Activated CD4-positive, alpha-beta T cell treated with anti-CD3 and anti-CD28 coated beads for 4 hours (primary cell): Measurements from ENCODE around the gene WDR20.
"Not testable (repeated sequence)": the region's sequence is repeated elsewhere in the genome, so short reads cannot be mapped to it uniquely, and the experiment has no call there.

ENCODE experiments used
- DNase-seq, 2 donors: peaks; one replicate each; pipeline ENCODE4 v3.0.0-alpha.2; 2020

The WDR20 gene

DNA sequence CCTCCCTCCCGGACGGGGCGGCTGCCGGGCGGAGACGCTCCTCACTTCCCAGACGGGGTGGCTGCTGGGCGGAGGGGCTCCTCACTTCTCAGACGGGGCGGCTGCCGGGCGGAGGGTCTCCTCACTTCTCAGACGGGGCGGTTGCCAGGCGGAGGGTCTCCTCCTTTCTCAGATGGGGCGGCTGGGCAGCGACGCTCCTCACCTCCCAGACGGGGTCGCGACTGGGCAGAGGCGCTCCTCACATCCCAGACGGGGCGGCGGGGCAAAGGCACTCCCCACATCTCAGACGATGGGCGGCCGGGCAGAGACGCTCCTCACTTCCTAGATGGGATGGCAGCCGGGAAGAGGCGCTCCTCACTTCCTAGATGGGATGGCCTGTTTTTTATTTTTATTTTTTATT is 33.0 kb downstream of the WDR20 start:
- DNase-seq, result not testable (repeated sequence)

DNA sequence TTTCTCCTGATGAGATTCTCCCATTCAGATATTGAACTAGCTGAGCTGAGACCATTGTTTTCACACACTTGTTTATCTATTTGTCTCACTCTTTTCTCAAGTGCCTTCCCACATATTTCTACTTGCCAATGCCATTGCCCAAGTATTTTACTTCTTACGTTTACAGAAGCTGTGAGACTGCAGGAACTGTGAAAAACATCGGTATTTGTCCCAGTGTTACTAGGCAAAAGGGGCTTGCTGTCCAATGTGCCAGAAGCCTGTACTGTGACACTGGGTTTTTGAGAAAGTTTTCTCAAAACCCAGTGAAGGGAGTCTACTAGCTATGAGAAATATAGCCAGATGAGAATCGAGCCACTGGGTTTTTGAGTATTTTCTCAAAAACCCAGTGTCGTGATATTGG is 37.5 kb downstream of the WDR20 start:
- DNase-seq, result no peak

DNA sequence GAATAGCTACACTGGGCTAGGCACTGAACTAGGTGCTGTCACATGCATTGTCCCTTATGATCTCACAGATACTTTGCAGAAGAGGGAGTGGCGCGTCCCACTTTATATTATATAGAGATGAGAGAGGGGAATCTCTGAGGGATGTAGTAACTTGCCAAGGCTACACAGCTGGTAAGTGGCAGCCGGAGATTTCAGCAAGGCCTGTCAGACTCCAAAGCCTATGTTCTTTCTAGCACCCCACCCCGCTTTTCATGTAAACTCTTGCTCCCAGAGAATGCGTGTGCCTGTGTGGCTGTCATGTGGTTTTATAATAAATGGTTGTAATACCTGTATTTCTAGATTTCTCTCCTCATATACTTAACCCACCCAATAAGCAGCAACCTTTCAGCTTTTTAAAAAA is 39.1 kb downstream of the WDR20 start:
- no peak for DNase-seq

DNA sequence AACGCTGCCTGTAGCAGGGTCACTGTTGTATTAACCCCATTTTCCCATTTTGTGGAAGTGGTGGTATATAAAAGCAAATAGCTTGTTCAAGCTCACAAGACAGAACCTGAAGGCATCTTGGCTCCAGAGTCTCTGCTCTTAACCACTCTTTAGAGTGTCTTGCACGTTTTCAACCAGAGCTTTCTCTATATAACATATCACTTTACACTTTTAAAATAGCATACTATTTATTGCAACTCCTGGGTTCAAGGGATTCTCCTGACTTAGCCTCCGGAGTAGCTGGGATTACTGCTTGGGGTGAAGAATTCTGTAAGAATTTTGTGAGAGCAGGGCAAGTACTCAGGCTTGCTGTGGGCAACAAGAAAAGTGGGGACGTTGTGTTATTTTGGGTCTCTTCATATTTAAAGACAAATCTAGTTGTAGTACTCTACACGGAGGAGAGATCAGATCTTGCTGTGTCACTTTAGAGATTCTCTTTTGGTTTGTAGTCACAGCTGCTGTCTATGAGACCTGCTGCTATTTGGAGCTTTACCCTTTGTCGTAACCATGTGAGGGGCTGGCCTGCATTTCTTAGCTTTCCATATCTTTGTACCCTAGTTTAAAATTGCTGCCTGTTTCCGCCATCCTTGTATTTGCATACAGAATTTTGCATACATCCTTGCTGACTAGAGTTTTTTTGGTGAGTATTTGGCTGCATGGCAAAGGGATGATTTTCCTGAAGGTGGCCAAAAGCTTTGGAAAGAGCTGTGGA is 40.7 kb downstream of the WDR20 start:
- DNase-seq, result no peak

DNA sequence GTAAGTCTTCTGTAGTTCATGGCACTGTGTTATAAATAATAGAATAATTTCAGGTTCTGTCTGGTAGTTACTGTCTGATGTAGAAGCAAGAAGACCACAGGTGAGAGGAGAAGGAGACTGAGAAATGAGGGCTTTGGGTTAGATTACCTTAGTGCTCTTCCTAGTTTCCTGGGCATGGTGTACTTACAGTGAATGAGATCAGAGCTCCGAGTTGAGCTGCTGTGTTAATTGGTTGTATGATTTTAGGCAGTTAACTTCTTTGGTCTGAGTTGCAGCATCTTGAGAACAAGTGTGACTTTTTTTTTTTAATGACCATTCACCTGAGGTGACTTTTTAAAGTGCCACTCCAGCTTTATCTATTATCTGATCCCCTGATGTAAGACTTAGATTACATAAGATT is 41.5 kb downstream of the WDR20 start:
- no peak for DNase-seq

DNA sequence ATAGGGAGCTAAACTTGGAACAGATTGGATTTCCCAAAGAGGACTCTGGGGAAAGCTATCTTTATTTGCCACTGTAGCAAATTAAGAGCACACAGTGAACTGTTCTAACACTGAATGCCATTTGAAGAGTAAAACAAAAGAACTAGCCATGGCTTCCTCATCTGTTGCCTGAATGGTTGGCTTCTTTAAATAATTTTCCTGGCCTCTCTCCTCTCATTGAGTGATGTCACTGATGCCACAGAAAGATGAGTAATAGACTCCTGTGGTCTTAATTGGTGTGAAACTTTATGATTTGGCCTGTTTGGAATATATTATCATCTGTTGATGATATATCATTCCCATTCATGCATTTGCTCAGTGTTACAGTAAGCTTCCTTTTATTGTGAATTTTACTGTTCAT is 42.5 kb downstream of the WDR20 start:
- DNase-seq, result no peak

DNA sequence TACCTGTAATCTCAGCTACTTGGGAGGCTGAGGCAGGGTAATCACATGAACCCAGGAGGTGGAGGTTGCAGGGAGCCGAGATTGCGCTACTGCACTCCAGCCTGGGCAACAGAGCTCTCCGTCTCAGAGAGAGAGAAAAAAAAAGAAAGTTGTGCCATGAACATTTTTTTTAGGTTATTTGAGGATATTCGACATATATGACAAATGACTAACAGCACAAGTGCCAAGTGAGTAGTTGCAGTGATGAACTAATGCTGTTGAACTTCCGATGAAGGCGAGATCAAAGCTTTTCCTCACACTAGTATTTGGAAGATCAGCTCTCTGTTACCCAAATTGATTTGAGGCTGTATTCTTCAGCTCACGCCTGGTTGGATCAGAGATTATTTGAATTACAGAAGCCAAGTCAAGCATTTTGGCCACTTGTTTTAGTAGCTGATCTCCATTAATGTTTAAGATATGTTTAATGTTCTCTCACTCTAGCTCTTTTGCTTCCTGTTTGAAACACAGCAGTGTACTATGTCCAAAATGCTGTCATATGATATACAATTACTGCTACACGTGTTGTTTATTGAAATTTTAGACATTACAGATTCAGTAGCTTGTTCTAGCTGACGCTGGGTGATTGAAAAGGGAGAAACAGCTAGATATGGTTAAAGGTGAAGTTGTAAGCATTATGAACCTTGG is 43.4 kb downstream of the WDR20 start:
- no peak for DNase-seq

DNA sequence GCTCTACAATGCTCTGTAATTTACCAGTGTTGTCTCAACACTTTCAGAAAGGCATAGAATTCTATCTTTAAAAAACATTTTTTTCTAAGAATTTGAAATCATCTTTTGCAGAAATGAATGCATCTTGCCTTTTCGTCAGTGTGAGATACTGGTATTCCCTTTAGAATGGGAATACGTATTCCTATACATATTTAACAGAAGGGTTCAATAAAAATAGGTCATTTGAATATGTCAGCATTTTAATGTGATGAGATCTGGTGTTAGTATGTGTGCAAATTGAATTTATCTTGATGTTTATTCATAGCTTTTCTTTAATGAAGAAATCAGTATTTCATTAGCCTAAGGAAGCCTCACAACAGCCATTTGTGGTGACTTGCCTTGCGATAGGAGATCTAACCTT is 44.2 kb downstream of the WDR20 start:
- DNase-seq, result no peak

DNA sequence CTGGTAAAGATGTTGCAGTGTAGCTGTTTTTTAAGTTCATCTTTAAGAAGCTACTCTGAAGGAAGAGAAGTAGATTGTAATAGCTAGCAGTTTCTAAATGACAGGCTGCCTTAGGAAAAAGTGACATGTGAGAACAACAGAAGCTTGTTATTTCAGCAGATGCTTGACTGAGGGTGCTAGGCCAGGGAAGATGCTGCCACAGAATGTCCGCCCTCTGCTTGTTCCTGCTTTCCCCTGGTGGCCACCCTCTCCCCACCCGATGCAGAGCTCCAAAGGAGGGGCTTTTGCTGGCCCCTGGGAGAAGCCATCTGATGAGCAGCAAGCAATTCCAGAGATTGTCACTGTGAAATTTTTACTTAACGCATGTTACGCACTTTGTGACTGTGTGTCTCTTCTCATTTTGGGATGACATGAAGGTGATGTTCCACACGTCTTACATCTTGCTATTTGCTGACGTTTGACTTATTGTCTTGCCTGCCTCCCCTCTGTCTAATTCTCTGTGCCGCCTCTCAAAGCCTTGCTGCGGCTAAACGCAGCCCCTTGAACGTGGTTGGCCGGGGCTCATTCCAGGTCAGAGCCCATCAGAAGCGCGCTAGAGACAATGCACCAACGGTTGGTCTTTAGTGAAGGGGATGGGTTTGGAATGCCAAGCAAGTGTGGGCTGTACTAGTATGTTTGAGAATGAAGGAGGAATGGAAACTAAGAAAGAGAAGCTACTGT is 44.8 kb downstream of the WDR20 start:
- DNase-seq, result no peak

DNA sequence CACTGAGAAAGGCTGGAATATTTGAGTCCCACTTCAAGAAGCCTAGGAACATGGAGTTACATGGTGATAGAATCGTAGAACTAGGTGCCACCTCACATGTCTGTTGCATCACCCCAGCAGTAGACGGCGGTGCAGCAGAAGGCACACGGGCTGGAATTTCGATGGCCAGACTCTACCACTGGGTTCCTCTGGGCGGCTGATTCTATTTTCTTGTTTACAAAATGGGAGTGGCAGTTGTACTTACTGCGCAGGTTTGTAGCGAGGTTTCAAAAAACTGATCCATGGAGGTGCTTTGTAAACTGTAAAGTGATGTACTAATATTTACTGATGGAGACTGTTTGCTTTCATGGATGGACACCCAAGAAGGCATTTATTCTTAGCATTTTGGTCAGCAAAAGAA is 45.7 kb downstream of the WDR20 start:
- DNase-seq, result no peak

DNA sequence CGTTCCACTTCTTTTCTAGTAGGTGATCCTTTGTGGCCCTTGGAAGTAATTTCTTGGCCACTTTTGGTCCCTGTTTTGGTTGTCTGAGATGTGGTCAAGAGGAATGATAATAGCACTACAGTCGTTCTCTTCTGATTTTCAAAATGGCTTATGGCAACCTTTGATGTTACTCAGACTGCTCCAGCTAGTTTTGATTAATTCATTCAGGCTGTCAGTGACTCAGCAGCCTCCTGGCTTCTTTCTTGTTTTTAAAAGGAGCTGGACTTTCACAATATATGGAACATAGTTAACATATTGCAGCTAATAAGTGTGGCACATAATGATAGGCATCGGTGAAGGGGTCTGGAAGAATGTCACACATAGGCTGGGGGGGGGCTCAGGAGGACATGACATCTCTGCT is 47.3 kb downstream of the WDR20 start:
- DNase-seq, result no peak

DNA sequence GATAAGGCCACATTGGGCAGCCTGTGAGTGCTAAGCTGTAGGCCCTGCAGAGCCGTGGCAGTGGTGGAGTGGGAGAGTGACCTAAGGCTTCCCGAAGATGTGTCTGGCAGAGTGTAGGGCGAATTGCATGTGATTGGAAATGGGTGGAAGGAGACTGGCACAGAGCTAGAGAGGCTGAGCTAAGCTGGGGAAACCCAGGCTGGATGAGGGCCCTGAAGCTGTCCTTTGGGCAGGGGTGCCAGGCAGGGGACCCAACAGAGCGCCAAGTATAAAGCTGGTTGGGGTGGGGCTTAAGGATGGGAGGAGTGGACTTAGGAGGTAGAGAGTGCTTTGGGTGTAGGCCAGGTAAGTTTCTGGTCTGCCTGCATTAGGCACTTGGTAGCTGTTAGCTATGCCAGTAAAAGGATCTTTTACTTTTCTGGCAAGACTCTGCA is 47.9 kb downstream of the WDR20 start:
- DNase-seq, result no peak

DNA sequence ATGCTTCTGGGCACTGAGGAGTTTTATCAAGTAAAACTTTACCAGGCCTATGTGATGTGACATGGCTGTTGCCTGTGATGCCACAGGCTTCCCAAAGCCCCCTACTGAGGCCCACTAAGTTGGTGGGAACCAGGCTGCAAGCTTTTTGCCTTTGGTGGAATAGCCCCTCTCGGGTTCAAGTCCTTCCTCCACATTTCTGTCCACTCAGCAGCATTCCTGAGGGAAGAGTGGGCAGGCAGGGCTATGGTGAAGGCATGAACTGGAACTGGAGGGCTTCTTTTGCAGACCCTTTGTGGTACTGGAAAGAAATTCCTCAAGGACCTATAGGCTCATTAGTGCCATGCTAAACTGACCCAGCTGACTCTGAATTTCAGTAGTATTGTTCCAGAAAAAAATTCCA is 48.5 kb downstream of the WDR20 start:
- DNase-seq, result no peak

DNA sequence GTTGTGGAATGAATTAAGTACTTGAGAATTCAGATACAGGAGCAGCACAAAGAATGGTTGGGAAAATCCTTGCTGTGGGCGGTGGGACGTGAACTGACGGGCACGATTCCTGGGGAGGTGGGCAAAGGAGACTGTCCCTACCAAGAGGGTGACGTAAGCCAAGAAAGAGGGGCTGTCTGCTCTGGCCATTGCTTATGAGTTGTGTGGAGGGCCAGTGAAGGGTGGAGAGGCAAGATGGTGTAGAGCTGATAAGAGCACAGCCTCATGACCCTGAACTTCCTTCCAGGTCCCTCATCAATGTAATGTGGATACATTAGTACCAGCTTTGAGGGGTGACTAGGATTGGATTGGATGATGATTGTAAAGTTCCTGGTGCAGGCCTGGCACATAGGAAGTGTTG is 50.2 kb downstream of the WDR20 start:
- DNase-seq, result no peak

DNA sequence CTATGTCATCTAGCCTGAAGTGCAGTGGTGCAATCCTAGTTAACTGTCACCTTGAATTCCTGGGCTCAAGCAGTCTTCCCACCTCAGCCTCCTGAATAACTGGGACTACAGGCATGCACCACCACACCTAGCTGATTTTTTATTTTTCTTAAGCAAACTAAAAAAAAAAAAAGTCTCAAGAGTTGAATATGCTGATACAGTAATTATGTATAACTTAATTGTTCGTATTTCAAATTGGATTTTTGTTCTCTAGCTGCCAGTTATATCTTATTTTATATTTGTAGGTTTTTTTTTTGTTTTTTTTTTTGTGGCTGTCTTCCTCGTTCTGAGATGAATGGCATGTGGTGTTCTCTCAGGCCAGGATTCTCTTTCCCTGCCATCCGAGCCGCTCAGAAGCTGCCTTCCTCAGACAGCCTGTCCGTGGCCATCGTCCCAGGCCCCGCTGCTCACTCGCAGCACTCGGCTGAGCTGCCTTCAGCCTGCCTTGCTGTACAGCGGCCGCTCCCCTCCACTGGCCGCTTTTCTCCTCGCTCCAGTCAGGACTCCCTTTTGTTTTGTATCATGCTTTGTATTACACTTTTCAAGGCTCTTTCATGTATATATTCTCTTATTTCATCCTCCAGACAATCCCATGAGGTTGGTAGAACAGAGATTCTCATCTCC is 53.3 kb downstream of the WDR20 start:
- DNase-seq, result no peak

DNA sequence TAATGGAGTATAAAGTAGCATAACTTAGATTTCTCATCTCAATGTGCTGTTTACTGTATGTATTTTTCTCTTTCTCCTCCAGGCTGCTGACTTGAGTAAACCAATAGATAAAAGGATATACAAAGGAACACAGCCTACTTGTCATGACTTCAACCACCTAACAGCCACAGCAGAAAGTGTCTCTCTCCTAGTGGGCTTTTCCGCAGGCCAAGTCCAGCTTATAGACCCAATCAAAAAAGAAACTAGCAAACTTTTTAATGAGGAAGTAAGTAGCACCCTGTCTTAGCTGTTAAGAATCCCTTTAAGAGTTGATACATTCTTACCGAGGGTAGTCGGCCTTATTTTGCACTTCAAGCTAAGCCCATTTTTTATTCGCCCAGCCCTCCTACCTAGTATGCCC is 55.2 kb downstream of the WDR20 start:
- DNase-seq, result no peak

DNA sequence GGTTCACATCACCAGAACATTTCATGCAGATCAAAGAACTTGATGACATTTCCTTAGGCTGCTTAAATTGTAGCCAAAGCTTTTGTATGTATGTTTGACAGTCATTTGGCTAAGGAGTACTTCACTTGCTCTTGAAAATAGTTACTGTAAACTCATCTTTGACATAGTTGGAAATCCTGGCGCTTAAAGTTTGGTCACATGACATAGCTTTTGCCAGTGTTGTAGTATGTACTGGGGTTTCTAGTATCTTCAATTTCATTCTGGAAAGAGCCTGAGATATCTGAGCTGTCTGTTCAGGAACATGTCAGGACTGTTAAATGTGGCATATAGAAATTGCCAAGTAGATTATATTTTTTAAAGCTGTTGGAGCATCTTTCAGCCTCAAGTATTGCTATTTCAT is 55.7 kb downstream of the WDR20 start:
- DNase-seq, result no peak

DNA sequence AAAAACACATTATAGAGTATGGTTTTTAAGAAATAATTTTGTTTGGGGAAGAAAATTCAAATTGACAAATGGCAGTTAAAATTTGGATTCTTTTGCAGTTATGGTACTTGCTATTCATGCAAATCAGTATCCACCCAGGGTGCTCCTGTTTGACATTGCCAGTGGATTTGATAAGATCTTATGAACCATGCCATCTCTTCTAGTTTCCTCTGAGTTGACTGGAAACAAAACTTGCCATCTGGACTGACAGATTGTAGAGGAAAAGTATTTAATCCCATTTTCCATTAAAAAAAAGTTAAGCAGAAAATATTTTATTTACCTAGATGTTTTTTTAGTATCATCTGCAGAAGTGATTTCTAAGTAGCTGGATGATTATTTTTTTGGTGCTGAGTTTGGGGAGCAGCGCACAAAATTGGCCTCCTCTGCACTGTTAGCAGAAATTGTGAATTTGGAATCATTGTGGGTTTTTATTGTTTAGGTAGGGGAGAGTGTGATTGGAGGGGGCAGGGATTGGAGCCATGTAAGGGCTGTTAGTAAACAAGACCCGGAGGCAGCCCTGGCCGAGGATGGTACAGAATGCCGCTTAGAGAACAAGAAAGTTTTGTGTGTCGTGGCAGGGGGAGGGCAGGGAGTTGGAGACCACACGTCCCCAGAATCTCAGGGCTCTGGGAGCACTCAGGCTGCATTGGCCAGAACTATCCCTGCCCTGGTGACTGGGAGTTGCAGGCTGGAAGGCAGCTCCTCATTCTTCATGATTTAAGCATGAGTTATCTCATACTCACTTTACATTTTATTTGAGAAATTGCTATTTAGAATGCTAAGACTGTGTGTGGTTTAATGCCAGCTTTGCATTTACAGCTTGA is 56.6 kb downstream of the WDR20 start:
- DNase-seq, result no peak

DNA sequence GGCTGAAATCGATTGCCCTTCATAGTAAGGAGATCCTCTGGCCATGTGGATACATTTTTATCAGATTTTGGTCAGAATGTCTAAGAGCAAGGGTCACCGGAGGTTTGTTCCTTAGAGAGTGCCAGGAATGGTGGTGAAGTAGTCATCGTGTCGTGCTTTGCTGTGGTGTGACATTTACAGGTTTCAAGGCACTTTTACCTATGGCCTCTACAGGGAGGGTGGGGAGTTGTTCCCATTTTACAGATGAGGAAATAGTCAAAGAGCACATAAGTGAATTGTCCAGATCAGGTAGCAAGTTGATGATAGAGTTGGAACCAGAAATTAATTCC is 57.2 kb downstream of the WDR20 start:
- DNase-seq, result no peak

DNA sequence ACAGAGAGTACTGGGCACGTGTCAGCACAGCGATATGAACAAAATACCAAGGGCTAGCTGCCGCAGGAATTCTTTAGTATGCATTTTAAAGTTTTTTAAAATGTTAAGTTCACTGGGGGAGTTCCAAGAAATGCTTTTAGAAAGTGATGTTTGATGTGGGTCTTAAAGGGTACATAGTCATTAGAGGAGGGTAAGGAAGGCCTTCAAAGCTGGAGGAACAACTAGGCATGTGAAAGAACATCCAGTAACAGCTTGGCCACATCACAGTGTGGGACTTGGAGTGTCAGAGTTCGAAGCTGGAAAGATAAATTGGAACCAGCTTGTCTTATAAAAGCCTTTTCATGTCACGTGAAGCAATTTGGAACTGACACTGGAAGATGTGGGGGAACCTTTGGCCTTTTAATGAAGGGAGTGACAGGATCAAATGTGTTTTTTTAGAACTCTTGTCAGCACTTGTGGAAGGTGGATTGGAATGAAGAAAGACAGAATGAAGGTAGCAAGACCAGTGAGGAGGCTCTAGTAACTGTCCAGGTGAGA is 57.7 kb downstream of the WDR20 start:
- no peak for DNase-seq

DNA sequence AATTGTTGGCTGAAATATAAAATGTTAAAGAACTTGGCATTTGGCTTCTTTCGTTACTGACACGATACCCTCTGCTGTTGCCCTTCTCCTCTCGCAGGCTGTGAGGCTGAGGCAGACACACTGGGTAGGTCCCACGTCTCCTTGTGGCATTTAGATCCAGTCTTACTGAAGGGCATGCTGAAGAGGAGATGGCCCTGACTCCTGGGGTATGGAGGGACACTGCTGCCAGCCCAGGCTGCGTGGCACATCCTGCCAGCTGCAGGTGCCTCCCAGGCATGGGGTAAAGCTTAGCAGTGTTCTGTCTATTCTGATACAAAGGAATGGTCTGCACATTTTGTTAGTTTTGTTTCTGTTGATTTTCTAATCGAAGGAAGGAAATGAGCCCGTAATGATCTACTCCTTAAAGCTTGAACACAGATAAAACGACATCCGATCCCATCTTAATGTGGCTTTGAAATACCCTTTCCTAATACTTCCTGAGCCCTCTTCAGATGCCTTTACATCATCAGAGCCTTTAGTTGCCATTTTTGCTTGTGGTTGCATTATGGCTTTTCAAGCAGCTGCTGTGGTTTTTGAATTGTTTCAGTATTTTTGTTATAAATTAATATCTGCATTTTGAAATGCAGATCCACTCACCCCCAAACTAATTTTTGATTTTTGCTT is 61.1 kb downstream of the WDR20 start:
- no peak for DNase-seq

DNA sequence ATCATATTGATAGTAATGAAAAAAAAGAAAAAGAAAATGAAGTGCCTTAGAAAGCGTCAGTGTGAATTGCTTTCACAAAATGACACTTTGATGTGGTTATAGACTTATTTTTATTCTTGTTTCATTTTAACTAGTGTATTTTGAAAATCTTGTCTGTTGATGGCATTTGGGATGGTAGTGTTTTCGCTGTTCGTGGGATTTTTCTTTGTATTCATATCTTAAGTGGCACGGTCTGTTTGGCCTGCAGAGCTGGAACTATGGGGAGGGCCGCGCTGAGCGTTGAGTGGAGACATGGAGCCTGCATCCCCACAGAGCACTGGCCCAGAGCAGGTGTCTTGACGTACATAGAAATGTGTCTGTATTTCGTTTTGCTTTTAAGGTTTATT is 61.6 kb downstream of the WDR20 start:
- no peak for DNase-seq
